Measurements from ENCODE around the gene VPS16. TPM values are rescaled to one million over a fixed set of nuclear protein-coding genes. Genes with fewer than 3 reads are reported as not detected.

Gene VPS16
- total RNA-seq, 1 donor from 2014 or later: 24.9 TPM

GRCh38 chr20:2889797-2890196, 49.3 kb downstream of the VPS16 start:
- Mint-ChIP-seq H3K27ac (ENCODE audit: unreplicated experiment) (no peak overlapping the region), H3K27me3 (ENCODE audit: low read depth, unreplicated experiment) (no peaks in the 10 kb centered on the region), H3K4me3 (ENCODE audit: unreplicated experiment) (no peak overlapping the region), H3K36me3 (ENCODE audit: low read depth, unreplicated experiment) (no peaks in the 10 kb centered on the region), H3K9me3 (ENCODE audit: unreplicated experiment) (no peaks in the 10 kb centered on the region), H3K4me1 (ENCODE audit: low read depth, unreplicated experiment) (peaks cover 15% of the 10 kb centered on the region)
- no peak overlapping the region for H3K4me2 ChIP-seq (ENCODE audit: low read length)
- H3K9me3 ChIP-seq (ENCODE audit: insufficient read depth, low read depth, low read length): no peaks in the 10 kb centered on the region
- no peak overlapping the region for H2AFZ ChIP-seq (ENCODE audit: low read depth, low read length)
- TF ChIP-seq EZH2 (IDR thresholded peaks at IDR 0.05; ENCODE audit: insufficient read depth, low read length): no peak
- TF ChIP-seq, protein P1, sequence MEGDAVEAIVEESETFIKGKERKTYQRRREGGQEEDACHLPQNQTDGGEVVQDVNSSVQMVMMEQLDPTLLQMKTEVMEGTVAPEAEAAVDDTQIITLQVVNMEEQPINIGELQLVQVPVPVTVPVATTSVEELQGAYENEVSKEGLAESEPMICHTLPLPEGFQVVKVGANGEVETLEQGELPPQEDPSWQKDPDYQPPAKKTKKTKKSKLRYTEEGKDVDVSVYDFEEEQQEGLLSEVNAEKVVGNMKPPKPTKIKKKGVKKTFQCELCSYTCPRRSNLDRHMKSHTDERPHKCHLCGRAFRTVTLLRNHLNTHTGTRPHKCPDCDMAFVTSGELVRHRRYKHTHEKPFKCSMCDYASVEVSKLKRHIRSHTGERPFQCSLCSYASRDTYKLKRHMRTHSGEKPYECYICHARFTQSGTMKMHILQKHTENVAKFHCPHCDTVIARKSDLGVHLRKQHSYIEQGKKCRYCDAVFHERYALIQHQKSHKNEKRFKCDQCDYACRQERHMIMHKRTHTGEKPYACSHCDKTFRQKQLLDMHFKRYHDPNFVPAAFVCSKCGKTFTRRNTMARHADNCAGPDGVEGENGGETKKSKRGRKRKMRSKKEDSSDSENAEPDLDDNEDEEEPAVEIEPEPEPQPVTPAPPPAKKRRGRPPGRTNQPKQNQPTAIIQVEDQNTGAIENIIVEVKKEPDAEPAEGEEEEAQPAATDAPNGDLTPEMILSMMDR (IDR thresholded peaks at IDR 0.05; ENCODE audit: insufficient read depth, low read depth, low read length): no peak
- DNase-seq (ENCODE audit: low read depth) (no peak), FAIRE-seq (no peak)
- H3K27ac ChIP-seq (ENCODE audit: low read depth, low read length): no peak overlapping the region
- H3K4me1 ChIP-seq (ENCODE audit: insufficient read depth, low read length): peaks cover 7% of the 10 kb centered on the region
- no peak overlapping the region for H3K4me3 ChIP-seq (ENCODE audit: insufficient read depth, low read depth, low read length)
- peaks cover 70% of the 10 kb centered on the region for H4K20me1 ChIP-seq (ENCODE audit: insufficient read depth, low read length)
- H3K36me3 ChIP-seq (ENCODE audit: insufficient read depth, low read length): no peaks in the 10 kb centered on the region
- no peak overlapping the region for H3K9ac ChIP-seq (ENCODE audit: low read length)
- H3K79me2 ChIP-seq (ENCODE audit: insufficient read depth, low read length): peaks cover 92% of the 10 kb centered on the region
- H3K27me3 ChIP-seq (ENCODE audit: insufficient read depth, low read length): no peaks in the 10 kb centered on the region

GRCh38 chr20:2890742-2891141, 50.2 kb downstream of the VPS16 start:
- FAIRE-seq (peak; percentile 62), DNase-seq (ENCODE audit: low read depth) (peak; percentile 24)
- H3K27me3 ChIP-seq (ENCODE audit: insufficient read depth, low read length): no peaks in the 10 kb centered on the region
- Mint-ChIP-seq H3K4me3 (ENCODE audit: unreplicated experiment) (no peak overlapping the region), H3K36me3 (ENCODE audit: low read depth, unreplicated experiment) (no peaks in the 10 kb centered on the region), H3K9me3 (ENCODE audit: unreplicated experiment) (no peaks in the 10 kb centered on the region), H3K27ac (ENCODE audit: unreplicated experiment) (no peak overlapping the region), H3K4me1 (ENCODE audit: low read depth, unreplicated experiment) (peaks cover 15% of the 10 kb centered on the region), H3K27me3 (ENCODE audit: low read depth, unreplicated experiment) (no peaks in the 10 kb centered on the region)
- peaks cover 7% of the 10 kb centered on the region for H3K4me1 ChIP-seq (ENCODE audit: insufficient read depth, low read length)
- peaks cover 61% of the 10 kb centered on the region for H4K20me1 ChIP-seq (ENCODE audit: insufficient read depth, low read length)
- H2AFZ ChIP-seq (ENCODE audit: low read depth, low read length): no peak overlapping the region
- H3K9me3 ChIP-seq (ENCODE audit: insufficient read depth, low read depth, low read length): no peaks in the 10 kb centered on the region
- peaks cover 93% of the 10 kb centered on the region for H3K79me2 ChIP-seq (ENCODE audit: insufficient read depth, low read length)
- no peaks in the 10 kb centered on the region for H3K36me3 ChIP-seq (ENCODE audit: insufficient read depth, low read length)
- TF ChIP-seq, protein P1 (IDR thresholded peaks at IDR 0.05; ENCODE audit: insufficient read depth, low read depth, low read length): no peak
- TF ChIP-seq EZH2 (IDR thresholded peaks at IDR 0.05; ENCODE audit: insufficient read depth, low read length): no peak
- no peak overlapping the region for H3K4me3 ChIP-seq (ENCODE audit: insufficient read depth, low read depth, low read length)
- no peak overlapping the region for H3K27ac ChIP-seq (ENCODE audit: low read depth, low read length)
- peak overlapping the region; percentile 29 for H3K4me2 ChIP-seq (ENCODE audit: low read length)
- no peak overlapping the region for H3K9ac ChIP-seq (ENCODE audit: low read length)

- Mint-ChIP-seq H3K27me3 (ENCODE audit: low read depth, unreplicated experiment) (no peaks in the 10 kb centered on the region), H3K36me3 (ENCODE audit: low read depth, unreplicated experiment) (no peaks in the 10 kb centered on the region), H3K4me3 (ENCODE audit: unreplicated experiment) (no peak overlapping the region), H3K9me3 (ENCODE audit: unreplicated experiment) (no peaks in the 10 kb centered on the region), H3K4me1 (ENCODE audit: low read depth, unreplicated experiment) (peaks cover 15% of the 10 kb centered on the region), H3K27ac (ENCODE audit: unreplicated experiment) (no peak overlapping the region)
- no peak overlapping the region for H3K4me3 ChIP-seq (ENCODE audit: insufficient read depth, low read depth, low read length)
- H3K9ac ChIP-seq (ENCODE audit: low read length): no peak overlapping the region
- no peaks in the 10 kb centered on the region for H3K36me3 ChIP-seq (ENCODE audit: insufficient read depth, low read length)
- DNase-seq (ENCODE audit: low read depth): no peak
- peaks cover 57% of the 10 kb centered on the region for H4K20me1 ChIP-seq (ENCODE audit: insufficient read depth, low read length)
- H3K79me2 ChIP-seq (ENCODE audit: insufficient read depth, low read length): peaks cover 91% of the 10 kb centered on the region
- no peaks in the 10 kb centered on the region for H3K9me3 ChIP-seq (ENCODE audit: insufficient read depth, low read depth, low read length)
- H2AFZ ChIP-seq (ENCODE audit: low read depth, low read length): no peak overlapping the region
- FAIRE-seq: no peak
- peaks cover 7% of the 10 kb centered on the region for H3K4me1 ChIP-seq (ENCODE audit: insufficient read depth, low read length)
- TF ChIP-seq, protein P1 (IDR thresholded peaks at IDR 0.05; ENCODE audit: insufficient read depth, low read depth, low read length): no peak
- TF ChIP-seq EZH2 (IDR thresholded peaks at IDR 0.05; ENCODE audit: insufficient read depth, low read length): no peak
- H3K4me2 ChIP-seq (ENCODE audit: low read length): peak overlapping the region; percentile 29
- H3K27ac ChIP-seq (ENCODE audit: low read depth, low read length): no peak overlapping the region
- H3K27me3 ChIP-seq (ENCODE audit: insufficient read depth, low read length): no peaks in the 10 kb centered on the region
These were observed 50.8 kb downstream of the VPS16 start for GRCh38 chr20:2891343-2891742.

All from astrocyte (in vitro differentiated cells and primary cell).